OCI-LY1 (cell line): ENCODE measurements around the gene ASIP.

Source experiments
- CTCF ChIP-seq: fragments of 200-600 bp; sonication (generic), shearing (Covaris generic); IDR thresholded peaks from 2 replicates; pipeline ENCODE4 v1.5.1; 2017; ENCODE audit warnings: mild to moderate bottlenecking, antibody characterized with exemption, low read length, moderate library complexity, mixed read lengths
- EZH2 ChIP-seq: fragments of 200-600 bp; sonication (generic), shearing (Covaris generic); IDR thresholded peaks from 2 replicates; pipeline ENCODE4 v1.8.0; 2017; ENCODE audit warnings: borderline replicate concordance, mixed run types, mild to moderate bottlenecking, antibody characterized with exemption, low read length, moderate library complexity, mixed read lengths

- TF ChIP-seq CTCF: no peak
- no peak for TF ChIP-seq EZH2
Observed at GRCh38 chr20:34274694-34275093, 33.5 kb downstream of the ASIP start.
